CD14-positive monocyte (primary cell): ENCODE data around the gene ZNF511. TPM values are rescaled to one million over a fixed set of nuclear protein-coding genes. Genes with fewer than 3 reads are reported as not detected.
A peak's percentile ranks its signal among the peaks of the same experiment; 100 is the strongest.

ENCODE experiments used
- DNase-seq, 3 donors: peaks; one replicate each; pipeline ENCODE4 v3.0.0-alpha.2; 2011 to 2022
- H2AFZ ChIP-seq: 2 replicates; pipeline ENCODE4 v1.6.0; 2012; ENCODE audit warnings: mild to moderate bottlenecking, low read depth, low read length, inconsistent platforms; ENCODE audit not compliant: insufficient read depth, poor library complexity, severe bottlenecking
- H3K27ac ChIP-seq, 2 donors: 1 replicate in 1 of 2; 2 replicates in 1 of 2; pipeline ENCODE4 v1.5.1; 2012 to 2013; ENCODE audit warnings: low read length in 2 of 2, control low read depth in 1 of 2, inconsistent platforms in 1 of 2, low read depth in 1 of 2, mild to moderate bottlenecking in 1 of 2
- H3K27me3 ChIP-seq, 2 donors: one replicate each; pipeline versions ENCODE4 v1.6.0 to v1.6.1; 2011 to 2013; ENCODE audit warnings: low read length in 2 of 2; ENCODE audit not compliant: control insufficient read depth in 2 of 2, insufficient read depth in 2 of 2
- H3K36me3 ChIP-seq, 2 donors: replicated peaks in 1 of 2; 1 replicate in 1 of 2; 2 replicates in 1 of 2; pipeline versions ENCODE4 v1.5.1 to v1.6.1; 2012 to 2013; ENCODE audit warnings: low read length in 2 of 2, control low read depth in 1 of 2, inconsistent platforms in 1 of 2, mild to moderate bottlenecking in 1 of 2; ENCODE audit not compliant: insufficient read depth in 2 of 2, control insufficient read depth in 1 of 2
- H3K4me1 ChIP-seq, 2 donors: 1 replicate in 1 of 2; 2 replicates in 1 of 2; pipeline versions ENCODE4 v1.5.1 to v1.6.1; 2012 to 2013; ENCODE audit warnings: low read length in 2 of 2, control low read depth in 1 of 2, inconsistent platforms in 1 of 2, mild to moderate bottlenecking in 1 of 2, moderate library complexity in 1 of 2; ENCODE audit not compliant: insufficient read depth in 2 of 2, control insufficient read depth in 1 of 2
- H3K4me2 ChIP-seq: replicated peaks from 2 replicates; pipeline ENCODE3; 2012; ENCODE audit warnings: low read length, moderate library complexity, mild to moderate bottlenecking; ENCODE audit not compliant: poor library complexity, severe bottlenecking; ENCODE audit errors: extremely low read depth
- H3K4me3 ChIP-seq, 3 experiments: fragments of 200-600 bp in 1 of 3; sonication (generic) in 1 of 3; replicated peaks in 1 of 3; 1 replicate in 2 of 3; 2 replicates in 1 of 3; pipeline ENCODE4 v1.5.1; 2011 to 2013; ENCODE audit warnings: low read length in 3 of 3, mild to moderate bottlenecking in 3 of 3, control low read depth in 2 of 3, low read depth in 2 of 3, inconsistent platforms in 1 of 3, moderate library complexity in 1 of 3
- H3K79me2 ChIP-seq: 2 replicates; pipeline ENCODE4 v1.6.0; 2012; ENCODE audit warnings: mild to moderate bottlenecking, control low read depth, inconsistent platforms, low read length, moderate library complexity; ENCODE audit not compliant: insufficient read depth
- H3K9ac ChIP-seq: 2 replicates; pipeline ENCODE4 v1.6.0; 2017; ENCODE audit warnings: low read length, mild to moderate bottlenecking; ENCODE audit not compliant: insufficient read depth, poor library complexity, severe bottlenecking
- H3K9me3 ChIP-seq, 2 donors: replicated peaks in 1 of 2; 1 replicate in 1 of 2; 2 replicates in 1 of 2; pipeline versions ENCODE4 v1.5.1 to v1.6.1; 2012 to 2013; ENCODE audit warnings: low read length in 2 of 2, control low read depth in 1 of 2; ENCODE audit not compliant: control insufficient read depth in 1 of 2, insufficient read depth in 1 of 2
- H4K20me1 ChIP-seq: 2 replicates; pipeline ENCODE4 v1.6.0; 2012; ENCODE audit warnings: mild to moderate bottlenecking, low read length, control low read depth, moderate library complexity; ENCODE audit not compliant: insufficient read depth
- H3K27ac Mint-ChIP-seq, 7 donors: one replicate each; pipeline ENCODE4 v1.8.0; 2020; ENCODE audit warnings: mild to moderate bottlenecking in 7 of 7, mixed read lengths in 7 of 7, moderate library complexity in 6 of 7, inconsistent platforms in 2 of 7
- H3K27me3 Mint-ChIP-seq, 3 donors: one replicate each; pipeline ENCODE4 v1.8.0; 2021 to 2022; ENCODE audit warnings: low read depth in 3 of 3, mild to moderate bottlenecking in 3 of 3, mixed read lengths in 3 of 3, moderate library complexity in 3 of 3, inconsistent platforms in 1 of 3
- H3K36me3 Mint-ChIP-seq, 2 donors: one replicate each; pipeline ENCODE4 v1.8.0; 2020; ENCODE audit warnings: mixed read lengths in 2 of 2, inconsistent platforms in 1 of 2, mild to moderate bottlenecking in 1 of 2
- H3K4me1 Mint-ChIP-seq: one replicate; pipeline ENCODE4 v1.8.0; 2020; ENCODE audit warnings: mild to moderate bottlenecking, mixed read lengths
- H3K4me3 Mint-ChIP-seq, 2 donors: one replicate each; pipeline ENCODE4 v1.8.0; 2020; ENCODE audit warnings: mild to moderate bottlenecking in 2 of 2, mixed read lengths in 2 of 2, moderate library complexity in 1 of 2
- H3K9me3 Mint-ChIP-seq, 7 donors: one replicate each; pipeline ENCODE4 v1.8.0; 2020 to 2022; ENCODE audit warnings: mixed read lengths in 7 of 7, mild to moderate bottlenecking in 6 of 7, moderate library complexity in 6 of 7, inconsistent platforms in 2 of 7
- CTCF ChIP-seq: fragments of 200-600 bp; IDR thresholded peaks from one replicate; pipeline ENCODE4 v1.8.0; 2022; ENCODE audit warnings: antibody characterized with exemption, mild to moderate bottlenecking
- WGBS: methylation state at CpG from one replicate; pipeline ENCODE4 v1.1.5; 2013; ENCODE audit warnings: missing lambda C conversion rate; ENCODE audit not compliant: insufficient coverage; 5-methylcytosine and 5-hydroxymethylcytosine counted together
- intact Hi-C, 2 donors: fragments of 100-400 bp; cut with micrococcal nuclease; formaldehyde crosslinking; loops; one replicate each; pipeline versions ENCODE4 v1.15.0 to v1.15.1; 2023
- polyA plus RNA-seq, 3 donors: library from polyadenylated mRNA; depleted of rRNA in 1 of 3; unstranded in 2 of 3; stranded (reverse) in 1 of 3; fragments of 300-500 nt in 2 of 3; fragments of >200 nt in 1 of 3; fragmentation: Illumina TruSeq in 2 of 3; gene quantifications; 1 replicate in 2 of 3; 2 replicates in 1 of 3; pipeline ENCODE4 v1.2.3, GENCODE V29; 2012 to 2021

ZNF511 gene
- polyA plus RNA-seq, 3 donors, result 30.3 to 118 (median 84.7) TPM

GRCh38 chr10:133313192-133313591 lies 4.5 kb downstream of the ZNF511 start:
- Histone ChIP-seq H3K79me2 (peaks cover 11% of the 10 kb centered on the region), H4K20me1 (peaks cover 10% of the 10 kb centered on the region), H3K4me1 (peaks cover 5 to 7% of the 10 kb centered on the region in 2 donors), H3K4me2 (no peak overlapping the region), H2AFZ (no peak overlapping the region), H3K27ac (no peak overlapping the region), H3K9me3 (no peaks in the 10 kb centered on the region), H3K4me3 (no peak overlapping the region), H3K9ac (no peak overlapping the region), H3K27me3 (no peaks in the 10 kb centered on the region), H3K36me3 (peaks cover 25 to 40% of the 10 kb centered on the region in 2 donors)
- Mint-ChIP-seq H3K4me3 (no peak overlapping the region), H3K27ac (no peak overlapping the region), H3K4me1 (peaks cover 6% of the 10 kb centered on the region), H3K36me3 (peaks cover 37 to 42% of the 10 kb centered on the region in 2 donors), H3K27me3 (peaks cover 5 to 9% (median 7%) of the 10 kb centered on the region in 3 donors), H3K9me3 (peaks cover 0 to 7% (median 6%) of the 10 kb centered on the region in 7 donors)
- 67% methylated on average over 1 of the region's 4 CpGs for WGBS
- TF ChIP-seq CTCF, result no peak
- no peak for DNase-seq
- intact Hi-C loops, result no loop called here

- DNase-seq, result no peak
- Histone ChIP-seq H3K4me2 (no peak overlapping the region), H3K36me3 (peaks cover 23 to 35% of the 10 kb centered on the region in 2 donors), H3K27me3 (peaks cover 0 to 10% of the 10 kb centered on the region in 2 donors), H3K9me3 (no peaks in the 10 kb centered on the region), H4K20me1 (peaks cover 3% of the 10 kb centered on the region), H2AFZ (no peak overlapping the region), H3K9ac (no peak overlapping the region), H3K4me3 (no peak overlapping the region), H3K27ac (no peak overlapping the region), H3K4me1 (peaks cover 6 to 7% of the 10 kb centered on the region in 2 donors), H3K79me2 (peaks cover under 1% of the 10 kb centered on the region)
- Mint-ChIP-seq H3K36me3 (peaks cover 35 to 37% of the 10 kb centered on the region in 2 donors), H3K27me3 (peaks cover 16 to 20% (median 20%) of the 10 kb centered on the region in 3 donors), H3K4me3 (no peak overlapping the region), H3K9me3 (peaks cover 0 to 7% (median 6%) of the 10 kb centered on the region in 7 donors), H3K4me1 (peaks cover 9% of the 10 kb centered on the region), H3K27ac (peak overlapping the region in 1 of 7 donors; percentile 17)
- 95% methylated on average over 10 of the region's 12 CpGs for WGBS
- no peak for TF ChIP-seq CTCF
- intact Hi-C loops, result loop anchor here in 1 of 2 donors (5.0 kb wide), 2 partner anchors 173 to 373 kb away; partner anchors contain the start of gene CFAP46
These were observed 6.2 kb downstream of the ZNF511 start for GRCh38 chr10:133314911-133315310.
